K562 (cell line): Measurements from ENCODE around the gene WASL. TPM values are rescaled to one million over a fixed set of nuclear protein-coding genes. Genes with fewer than 3 reads are reported as not detected.

Experiments used
- BDP1 ChIP-seq: IDR thresholded peaks from 3 replicates; pipeline ENCODE4 v1.6.1; 2011; ENCODE audit not compliant: insufficient read length, insufficient read depth
- CHAMP1 ChIP-seq: fragments of 450-650 bp; IDR thresholded peaks from 2 replicates; pipeline ENCODE4 v1.6.1; 2016; ENCODE audit warnings: mild to moderate bottlenecking
- CTBP1 ChIP-seq: fragments of 450-650 bp; IDR thresholded peaks from 2 replicates; pipeline ENCODE4 v1.6.1; 2016; ENCODE audit warnings: borderline replicate concordance
- FIP1L1 ChIP-seq: fragments of 200-400 bp; formaldehyde crosslinking; IDR thresholded peaks from 2 replicates; pipeline ENCODE4 v1.6.1; 2018; ENCODE audit warnings: mild to moderate bottlenecking, low read depth, low read length; ENCODE audit not compliant: poor library complexity, severe bottlenecking
- MCM3 ChIP-seq: fragments of 450-650 bp; IDR thresholded peaks from 2 replicates; pipeline ENCODE4 v1.6.1; 2016
- MTF1 ChIP-seq: fragments of 250-450 bp; sonication (Bioruptor Pico); IDR thresholded peaks from 2 replicates; pipeline ENCODE4 v1.9.0; 2021; ENCODE audit warnings: moderate library complexity, mild to moderate bottlenecking, inconsistent platforms, borderline replicate concordance
- NCOA1 ChIP-seq: fragments of 450-650 bp; IDR thresholded peaks from 2 replicates; pipeline ENCODE4 v1.6.1; 2016; ENCODE audit warnings: low read depth
- POLR2B ChIP-seq: fragments of 450-650 bp; IDR thresholded peaks from 2 replicates; pipeline ENCODE4 v1.6.1; 2018; ENCODE audit warnings: low read depth; ENCODE audit not compliant: partially characterized antibody
- ZBTB26 ChIP-seq: fragments of 450-650 bp; formaldehyde crosslinking; IDR thresholded peaks from 2 replicates; pipeline ENCODE4 v1.4.0; 2022; ENCODE audit warnings: missing genetic modification characterization
- ZNF780A ChIP-seq: fragments of 250-450 bp; sonication (Bioruptor Pico); IDR thresholded peaks from 2 replicates; pipeline ENCODE4 v1.5.0; 2021; ENCODE audit warnings: mild to moderate bottlenecking
- polyA plus RNA-seq, 8 experiments: library from polyadenylated mRNA; depleted of rRNA in 4 of 8; stranded (reverse) in 5 of 8; unstranded in 3 of 8; fragments of >200 nt; fragmentation: Nextera tagmentation in 2 of 8; fragmentation: Illumina TruSeq in 1 of 8; extraction: Ambion mirVana in 2 of 8; extraction: Trizol in 1 of 8; gene quantifications; 2 replicates each; pipeline versions ENCODE4 v1.2.1 to v1.2.3, GENCODE V29; 2011 to 2014; ENCODE audit warnings: inconsistent platforms in 1 of 8, missing spikeins in 1 of 8
- total RNA-seq, 7 experiments: library from RNA; depleted of rRNA in 6 of 7; stranded (reverse); fragments of >200 nt in 6 of 7; fragmentation: Illumina TruSeq in 2 of 7; extraction: Trizol in 2 of 7; gene quantifications; 2 replicates each; pipeline versions ENCODE4 v1.2.1 to v1.2.3, GENCODE V29; 2011 to 2021; ENCODE audit warnings: low replicate concordance in 1 of 7

WASL gene
- total and polyA plus RNA-seq, 9 of the 15 experiments (the other 6 are each of a cell fraction or from before 2014, with no cell fraction given), result 3.2 to 13.9 (median 8.3) TPM

GRCh38 chr7:123687161-123687560 is 61.6 kb downstream of the WASL start (continued):
- TF ChIP-seq CHAMP1 (no peak), MTF1 (CRISPR knock-in tag) (no peak), FIP1L1 (no peak), POLR2B (peak; percentile 40), BDP1 (no peak), ZBTB26 (no peak), CTBP1 (no peak), MCM3 (no peak), ZNF780A (CRISPR knock-in tag) (no peak), NCOA1 (no peak)
